ENCODE data around the gene HPSE2.

The HPSE2 gene

GRCh38 chr10:98646998-98647917, 588.4 kb downstream of the HPSE2 start:
- TF ChIP-seq FOXM1 (IDR thresholded peaks at IDR 0.05; ENCODE audit: borderline replicate concordance, low read depth): no peak
- no peak for TF ChIP-seq REST (IDR thresholded peaks at IDR 0.05; ENCODE audit: low read depth)
- no peak for TF ChIP-seq TAF1 (IDR thresholded peaks at IDR 0.05; ENCODE audit: low read depth)
- no peak for TF ChIP-seq ZBTB7A (IDR thresholded peaks at IDR 0.05; ENCODE audit: low read depth)
- TF ChIP-seq NFIC (IDR thresholded peaks at IDR 0.05): no peak
- no peak for TF ChIP-seq USF1 (IDR thresholded peaks at IDR 0.05)
- TF ChIP-seq CREB1 (IDR thresholded peaks at IDR 0.05; ENCODE audit: low read depth): no peak
- no peak for TF ChIP-seq CEBPB (IDR thresholded peaks at IDR 0.05)
- no peak for TF ChIP-seq TCF12 (IDR thresholded peaks at IDR 0.05; ENCODE audit: low read depth)
- no peak for TF ChIP-seq TEAD4 (IDR thresholded peaks at IDR 0.05)
- TF ChIP-seq, protein P1, sequence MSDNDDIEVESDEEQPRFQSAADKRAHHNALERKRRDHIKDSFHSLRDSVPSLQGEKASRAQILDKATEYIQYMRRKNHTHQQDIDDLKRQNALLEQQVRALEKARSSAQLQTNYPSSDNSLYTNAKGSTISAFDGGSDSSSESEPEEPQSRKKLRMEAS (IDR thresholded peaks at IDR 0.05): no peak
- no peak for TF ChIP-seq EP300 (IDR thresholded peaks at IDR 0.05; ENCODE audit: borderline replicate concordance)
- no peak for TF ChIP-seq YY1 (IDR thresholded peaks at IDR 0.05; ENCODE audit: low read depth)
- no peak for TF ChIP-seq EGR1 (IDR thresholded peaks at IDR 0.05)
- TF ChIP-seq RAD21 (IDR thresholded peaks at IDR 0.05; ENCODE audit: low read depth): no peak

- TF ChIP-seq USF1 (IDR thresholded peaks at IDR 0.05) (no peak), CEBPB (IDR thresholded peaks at IDR 0.05) (no peak), TCF12 (IDR thresholded peaks at IDR 0.05; ENCODE audit: low read depth) (no peak), REST (IDR thresholded peaks at IDR 0.05; ENCODE audit: low read depth) (no peak), TAF1 (IDR thresholded peaks at IDR 0.05; ENCODE audit: low read depth) (no peak), NFIC (IDR thresholded peaks at IDR 0.05) (no peak), CREB1 (IDR thresholded peaks at IDR 0.05; ENCODE audit: low read depth) (no peak), EP300 (IDR thresholded peaks at IDR 0.05; ENCODE audit: borderline replicate concordance) (no peak), TEAD4 (IDR thresholded peaks at IDR 0.05) (no peak), YY1 (IDR thresholded peaks at IDR 0.05; ENCODE audit: low read depth) (no peak), FOXM1 (IDR thresholded peaks at IDR 0.05; ENCODE audit: borderline replicate concordance, low read depth) (no peak), RAD21 (IDR thresholded peaks at IDR 0.05; ENCODE audit: low read depth) (no peak), ZBTB7A (IDR thresholded peaks at IDR 0.05; ENCODE audit: low read depth) (no peak), EGR1 (IDR thresholded peaks at IDR 0.05) (no peak)
- TF ChIP-seq, protein P1 (IDR thresholded peaks at IDR 0.05): no peak
Measured at GRCh38 chr10:98644466-98644865, 591.2 kb downstream of the HPSE2 start.

- TF ChIP-seq CEBPB (IDR thresholded peaks at IDR 0.05): no peak
- no peak for TF ChIP-seq RAD21 (IDR thresholded peaks at IDR 0.05; ENCODE audit: low read depth)
- TF ChIP-seq ZBTB7A (IDR thresholded peaks at IDR 0.05; ENCODE audit: low read depth): no peak
- no peak for TF ChIP-seq FOXM1 (IDR thresholded peaks at IDR 0.05; ENCODE audit: borderline replicate concordance, low read depth)
- TF ChIP-seq TAF1 (IDR thresholded peaks at IDR 0.05; ENCODE audit: low read depth): no peak
- TF ChIP-seq EP300 (IDR thresholded peaks at IDR 0.05; ENCODE audit: borderline replicate concordance): no peak
- TF ChIP-seq, protein P1 (IDR thresholded peaks at IDR 0.05): no peak
- TF ChIP-seq USF1 (IDR thresholded peaks at IDR 0.05): no peak
- TF ChIP-seq CREB1 (IDR thresholded peaks at IDR 0.05; ENCODE audit: low read depth): no peak
- TF ChIP-seq TCF12 (IDR thresholded peaks at IDR 0.05; ENCODE audit: low read depth): no peak
- TF ChIP-seq TEAD4 (IDR thresholded peaks at IDR 0.05): no peak
- TF ChIP-seq REST (IDR thresholded peaks at IDR 0.05; ENCODE audit: low read depth): no peak
- TF ChIP-seq YY1 (IDR thresholded peaks at IDR 0.05; ENCODE audit: low read depth): no peak
- TF ChIP-seq NFIC (IDR thresholded peaks at IDR 0.05): no peak
- TF ChIP-seq EGR1 (IDR thresholded peaks at IDR 0.05): no peak
Measured at GRCh38 chr10:98642281-98642680, 593.4 kb downstream of the HPSE2 start.
